ENCODE data around the gene FAM222A.
"Not testable (repeated sequence)": the region's sequence is repeated elsewhere in the genome, so short reads cannot be mapped to it uniquely, and the experiment has no call there.

Gene FAM222A

GRCh38 chr12:109693653-109694600 is 19.7 kb upstream of the FAM222A start:
- no peak for DNase-seq (ENCODE audit: low read depth, low spot score)
- Histone ChIP-seq H3K4me1 (ENCODE audit: insufficient read depth, insufficient read length) (peaks cover 19% of the 10 kb centered on the region), H3K27me3 (ENCODE audit: insufficient read depth, insufficient read length) (no peaks in the 10 kb centered on the region), H3K9me3 (ENCODE audit: insufficient read depth, low read length) (no peaks in the 10 kb centered on the region), H3K36me3 (ENCODE audit: insufficient read depth, insufficient read length, low read length) (no peaks in the 10 kb centered on the region), H3K4me3 (ENCODE audit: insufficient read length, low read depth) (no peak overlapping the region), H3K9ac (ENCODE audit: insufficient read length, low read depth) (no peak overlapping the region)
- no peak for TF ChIP-seq ZNF274 (IDR thresholded peaks at IDR 0.05; ENCODE audit: low read depth, low read length)

- not testable (repeated sequence) for H3K4me3 ChIP-seq (ENCODE audit: insufficient read length, low read depth); H3K27me3 ChIP-seq (ENCODE audit: insufficient read depth, insufficient read length); H3K36me3 ChIP-seq (ENCODE audit: insufficient read depth, insufficient read length, low read length); H3K9me3 ChIP-seq (ENCODE audit: insufficient read depth, low read length); H3K9ac ChIP-seq (ENCODE audit: insufficient read length, low read depth); DNase-seq (ENCODE audit: low read depth, low spot score)
- H3K4me1 ChIP-seq (ENCODE audit: insufficient read depth, insufficient read length): peaks cover 19% of the 10 kb centered on the region
Measured at GRCh38 chr12:109694629-109695028, 19.0 kb upstream of the FAM222A start.

DNA sequence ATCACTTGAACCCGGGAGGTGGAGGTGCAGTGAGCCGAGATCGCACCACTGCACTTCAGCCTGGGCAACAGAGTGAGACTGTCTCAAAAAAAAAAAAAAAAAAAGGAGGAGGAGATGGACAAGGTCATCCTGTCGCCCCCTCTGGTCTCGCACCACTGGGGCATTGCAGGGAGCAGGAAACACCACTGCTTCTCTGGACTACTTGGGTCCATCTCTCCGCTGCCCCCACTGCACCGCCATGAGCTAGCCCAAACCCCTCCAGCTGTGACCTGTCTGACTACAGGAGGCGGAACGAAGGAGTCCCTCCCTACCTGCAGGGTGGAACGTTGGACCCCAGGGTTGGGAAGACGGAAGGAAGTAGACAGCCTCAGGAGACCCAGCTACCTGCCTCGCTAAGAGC is 18.2 kb upstream of the FAM222A start:
- H3K9me3 ChIP-seq (ENCODE audit: insufficient read depth, low read length): no peaks in the 10 kb centered on the region
- no peak for TF ChIP-seq SUZ12 (IDR thresholded peaks at IDR 0.05; ENCODE audit: extremely low read depth, insufficient read depth, insufficient read length)
- TF ChIP-seq ZNF274 (IDR thresholded peaks at IDR 0.05; ENCODE audit: low read depth, low read length): no peak
- no peak for TF ChIP-seq YY1 (IDR thresholded peaks at IDR 0.05; ENCODE audit: insufficient read depth, insufficient read length)
- no peaks in the 10 kb centered on the region for H3K27me3 ChIP-seq (ENCODE audit: insufficient read depth, insufficient read length)
- DNase-seq (ENCODE audit: low read depth, low spot score): no peak
- H3K4me3 ChIP-seq (ENCODE audit: insufficient read length, low read depth): no peak overlapping the region
- H3K36me3 ChIP-seq (ENCODE audit: insufficient read depth, insufficient read length, low read length): no peaks in the 10 kb centered on the region
- no peak overlapping the region for H3K9ac ChIP-seq (ENCODE audit: insufficient read length, low read depth)
- peaks cover 19% of the 10 kb centered on the region for H3K4me1 ChIP-seq (ENCODE audit: insufficient read depth, insufficient read length)

DNA sequence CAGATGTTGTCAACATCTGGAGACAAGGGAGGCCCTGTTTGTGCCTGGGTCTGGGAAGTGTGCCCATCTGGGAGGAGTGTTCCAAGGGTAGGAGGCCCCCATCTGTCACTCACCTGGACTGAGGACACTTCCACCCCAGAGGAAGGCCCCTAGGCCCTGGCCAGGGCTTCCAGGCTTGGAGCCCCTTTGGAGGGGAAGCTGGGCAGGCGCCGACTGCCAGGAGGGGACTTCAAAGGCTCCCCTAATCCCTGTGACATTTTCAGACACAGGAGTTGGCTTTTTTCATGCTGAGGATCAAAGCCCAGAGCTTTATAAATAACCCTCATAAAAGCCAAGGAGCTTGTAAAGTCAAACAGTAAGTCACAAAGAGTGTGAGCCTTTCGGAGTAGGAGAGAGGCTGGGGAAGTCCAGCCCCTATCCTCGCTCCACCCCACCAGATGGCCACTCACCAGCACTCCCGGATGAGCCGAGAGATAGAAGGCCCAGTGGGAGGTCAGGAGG is 17.6 kb upstream of the FAM222A start:
- no peaks in the 10 kb centered on the region for H3K9me3 ChIP-seq (ENCODE audit: insufficient read depth, low read length)
- H3K4me3 ChIP-seq (ENCODE audit: insufficient read length, low read depth): no peak overlapping the region
- TF ChIP-seq SUZ12 (IDR thresholded peaks at IDR 0.05; ENCODE audit: extremely low read depth, insufficient read depth, insufficient read length) (no peak), YY1 (IDR thresholded peaks at IDR 0.05; ENCODE audit: insufficient read depth, insufficient read length) (no peak), ZNF274 (IDR thresholded peaks at IDR 0.05; ENCODE audit: low read depth, low read length) (no peak)
- no peak for DNase-seq (ENCODE audit: low read depth, low spot score)
- peaks cover 20% of the 10 kb centered on the region for H3K4me1 ChIP-seq (ENCODE audit: insufficient read depth, insufficient read length)
- H3K9ac ChIP-seq (ENCODE audit: insufficient read length, low read depth): no peak overlapping the region
- H3K36me3 ChIP-seq (ENCODE audit: insufficient read depth, insufficient read length, low read length): no peaks in the 10 kb centered on the region
- no peaks in the 10 kb centered on the region for H3K27me3 ChIP-seq (ENCODE audit: insufficient read depth, insufficient read length)

- Histone ChIP-seq H3K4me1 (ENCODE audit: insufficient read depth, insufficient read length) (peaks cover 23% of the 10 kb centered on the region), H3K36me3 (ENCODE audit: insufficient read depth, insufficient read length, low read length) (no peaks in the 10 kb centered on the region), H3K27me3 (ENCODE audit: insufficient read depth, insufficient read length) (no peaks in the 10 kb centered on the region), H3K9ac (ENCODE audit: insufficient read length, low read depth) (no peak overlapping the region), H3K9me3 (ENCODE audit: insufficient read depth, low read length) (no peaks in the 10 kb centered on the region), H3K4me3 (ENCODE audit: insufficient read length, low read depth) (no peak overlapping the region)
- TF ChIP-seq YY1 (IDR thresholded peaks at IDR 0.05; ENCODE audit: insufficient read depth, insufficient read length) (no peak), SUZ12 (IDR thresholded peaks at IDR 0.05; ENCODE audit: extremely low read depth, insufficient read depth, insufficient read length) (no peak), ZNF274 (IDR thresholded peaks at IDR 0.05; ENCODE audit: low read depth, low read length) (no peak)
- no peak for DNase-seq (ENCODE audit: low read depth, low spot score)
Measured at GRCh38 chr12:109696485-109697269, 16.9 kb upstream of the FAM222A start.

- Histone ChIP-seq H3K9me3 (ENCODE audit: insufficient read depth, low read length) (no peaks in the 10 kb centered on the region), H3K4me1 (ENCODE audit: insufficient read depth, insufficient read length) (peaks cover 23% of the 10 kb centered on the region), H3K36me3 (ENCODE audit: insufficient read depth, insufficient read length, low read length) (no peaks in the 10 kb centered on the region), H3K27me3 (ENCODE audit: insufficient read depth, insufficient read length) (no peaks in the 10 kb centered on the region), H3K4me3 (ENCODE audit: insufficient read length, low read depth) (no peak overlapping the region), H3K9ac (ENCODE audit: insufficient read length, low read depth) (no peak overlapping the region)
- DNase-seq (ENCODE audit: low read depth, low spot score): no peak
- TF ChIP-seq ZNF274 (IDR thresholded peaks at IDR 0.05; ENCODE audit: low read depth, low read length) (no peak), SUZ12 (IDR thresholded peaks at IDR 0.05; ENCODE audit: extremely low read depth, insufficient read depth, insufficient read length) (no peak)
Measured at GRCh38 chr12:109697270-109697553, 16.4 kb upstream of the FAM222A start.

GRCh38 chr12:109697877-109698468 is 15.7 kb upstream of the FAM222A start:
- Histone ChIP-seq H3K36me3 (ENCODE audit: insufficient read depth, insufficient read length, low read length) (no peaks in the 10 kb centered on the region), H3K27me3 (ENCODE audit: insufficient read depth, insufficient read length) (no peaks in the 10 kb centered on the region), H3K9me3 (ENCODE audit: insufficient read depth, low read length) (no peaks in the 10 kb centered on the region), H3K4me1 (ENCODE audit: insufficient read depth, insufficient read length) (peaks cover 23% of the 10 kb centered on the region), H3K9ac (ENCODE audit: insufficient read length, low read depth) (no peak overlapping the region), H3K4me3 (ENCODE audit: insufficient read length, low read depth) (no peak overlapping the region)
- no peak for TF ChIP-seq YY1 (IDR thresholded peaks at IDR 0.05; ENCODE audit: insufficient read depth, insufficient read length)
- TF ChIP-seq SUZ12 (IDR thresholded peaks at IDR 0.05; ENCODE audit: extremely low read depth, insufficient read depth, insufficient read length): no peak
- TF ChIP-seq ZNF274 (IDR thresholded peaks at IDR 0.05; ENCODE audit: low read depth, low read length): no peak
- DNase-seq (ENCODE audit: low read depth, low spot score): no peak

All from NT2/D1 (cell line).